ENCODE results near the gene DEXI. TPM values are rescaled to one million over a fixed set of nuclear protein-coding genes. Genes with fewer than 3 reads are reported as not detected.

Gene DEXI
- polyA plus RNA-seq, 1 experiment: 55.2 TPM

- Histone ChIP-seq H3K4me3 (ENCODE audit: low read depth, low read length) (no peak overlapping the region), H3K36me3 (ENCODE audit: control insufficient read depth, insufficient read depth, low read length) (no peaks in the 10 kb centered on the region), H3K27me3 (ENCODE audit: control insufficient read depth, insufficient read depth, low read length) (peaks cover 16% of the 10 kb centered on the region)
- DNase-seq (ENCODE audit: low read depth): no peak
- ChIA-PET POLR2A (no interaction called here), CTCF (no interaction called here)
- TF ChIP-seq CTCF (IDR thresholded peaks at IDR 0.05; ENCODE audit: insufficient read depth, low read depth, low read length): no peak
Measured at GRCh38 chr16:10883004-10883403, 59.3 kb downstream of the DEXI start.

- ChIA-PET POLR2A (no interaction called here), CTCF (no interaction called here)
- TF ChIP-seq CTCF (IDR thresholded peaks at IDR 0.05; ENCODE audit: insufficient read depth, low read depth, low read length): no peak
- no peak overlapping the region for H3K4me3 ChIP-seq (ENCODE audit: low read depth, low read length)
- DNase-seq (ENCODE audit: low read depth): no peak
- no peaks in the 10 kb centered on the region for H3K36me3 ChIP-seq (ENCODE audit: control insufficient read depth, insufficient read depth, low read length)
- peaks cover 16% of the 10 kb centered on the region for H3K27me3 ChIP-seq (ENCODE audit: control insufficient read depth, insufficient read depth, low read length)
Measured at GRCh38 chr16:10881479-10882030, 60.7 kb downstream of the DEXI start.

GRCh38 chr16:10880594-10881452 is 61.4 kb downstream of the DEXI start:
- Histone ChIP-seq H3K4me3 (ENCODE audit: low read depth, low read length) (no peak overlapping the region), H3K36me3 (ENCODE audit: control insufficient read depth, insufficient read depth, low read length) (no peaks in the 10 kb centered on the region), H3K27me3 (ENCODE audit: control insufficient read depth, insufficient read depth, low read length) (peaks cover 16% of the 10 kb centered on the region)
- TF ChIP-seq CTCF (IDR thresholded peaks at IDR 0.05; ENCODE audit: insufficient read depth, low read depth, low read length): no peak
- DNase-seq (ENCODE audit: low read depth): no peak
- CTCF ChIA-PET: no interaction called here
- POLR2A ChIA-PET: no interaction called here

- Histone ChIP-seq H3K27me3 (ENCODE audit: control insufficient read depth, insufficient read depth, low read length) (peaks cover 16% of the 10 kb centered on the region), H3K4me3 (ENCODE audit: low read depth, low read length) (no peak overlapping the region), H3K36me3 (ENCODE audit: control insufficient read depth, insufficient read depth, low read length) (no peaks in the 10 kb centered on the region)
- no peak for TF ChIP-seq CTCF (IDR thresholded peaks at IDR 0.05; ENCODE audit: insufficient read depth, low read depth, low read length)
- CTCF ChIA-PET: interaction anchor here (2.0 kb wide), 1 partner anchor 39 kb away, joined by 7 read pairs; no protein-coding TSS in a partner anchor
- DNase-seq (ENCODE audit: low read depth): no peak
- POLR2A ChIA-PET: no interaction called here
Measured at GRCh38 chr16:10879681-10880589, 62.3 kb downstream of the DEXI start.

Other genes with a start within 250 kb of the DEXI start
- gene TEKT5, start 247.5 kb downstream of the DEXI start, polyA plus RNA-seq (2011; rRNA removed): not detected in 2 replicates
- 27.1 and 35.8 TPM in 2 replicates for gene NUBP1, start 198.6 kb downstream of the DEXI start, polyA plus RNA-seq (2011; rRNA removed)
- gene TVP23A, start 123.7 kb downstream of the DEXI start, polyA plus RNA-seq (2011; rRNA removed): not detected in 2 replicates
- 0.04 TPM in 1 of 2 replicates, not detected in the other for gene CIITA, start 65.3 kb downstream of the DEXI start, polyA plus RNA-seq (2011; rRNA removed)
- 7.7 and 8.7 TPM in 2 replicates for gene CLEC16A, start 2.1 kb upstream of the DEXI start, polyA plus RNA-seq (2011; rRNA removed)